Testis (tissue), 2 donors: ENCODE results near the gene FAM20C.

Experiments
- POLR2A ChIP-seq: fragments of 450-650 bp; IDR thresholded peaks from one replicate; pipeline ENCODE4 v1.6.1; 2017; ENCODE audit warnings: antibody characterized with exemption, mild to moderate bottlenecking, moderate library complexity
- TF ChIP-seq, protein P1 (sequence below), 3 experiments: fragments of 450-650 bp in 2 of 3; fragments of 200-600 bp in 1 of 3; sonication (generic) in 1 of 3; IDR thresholded peaks; one replicate each; pipeline ENCODE4 v1.5.1; 2016 to 2019; ENCODE audit warnings: antibody characterized with exemption in 3 of 3, mild to moderate bottlenecking in 2 of 3, moderate library complexity in 1 of 3

DNA sequence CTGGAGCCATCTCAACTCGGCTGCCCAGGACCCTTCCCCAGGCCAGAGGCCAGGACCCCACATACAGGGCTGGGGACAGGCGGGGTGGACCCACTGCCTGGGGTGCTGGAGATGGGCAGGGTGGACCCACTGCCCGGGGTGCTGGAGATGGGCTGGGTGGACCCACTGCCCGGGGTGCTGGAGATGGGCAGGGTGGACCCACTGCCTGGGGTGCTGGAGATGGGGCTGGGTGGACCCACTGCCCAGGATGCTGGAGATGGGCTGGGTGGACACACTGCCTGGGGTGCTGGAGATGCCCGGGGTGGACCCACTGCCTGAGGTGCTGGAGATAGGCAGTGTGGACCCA lies 65.2 kb downstream of the FAM20C start:
- TF ChIP-seq, protein P1, sequence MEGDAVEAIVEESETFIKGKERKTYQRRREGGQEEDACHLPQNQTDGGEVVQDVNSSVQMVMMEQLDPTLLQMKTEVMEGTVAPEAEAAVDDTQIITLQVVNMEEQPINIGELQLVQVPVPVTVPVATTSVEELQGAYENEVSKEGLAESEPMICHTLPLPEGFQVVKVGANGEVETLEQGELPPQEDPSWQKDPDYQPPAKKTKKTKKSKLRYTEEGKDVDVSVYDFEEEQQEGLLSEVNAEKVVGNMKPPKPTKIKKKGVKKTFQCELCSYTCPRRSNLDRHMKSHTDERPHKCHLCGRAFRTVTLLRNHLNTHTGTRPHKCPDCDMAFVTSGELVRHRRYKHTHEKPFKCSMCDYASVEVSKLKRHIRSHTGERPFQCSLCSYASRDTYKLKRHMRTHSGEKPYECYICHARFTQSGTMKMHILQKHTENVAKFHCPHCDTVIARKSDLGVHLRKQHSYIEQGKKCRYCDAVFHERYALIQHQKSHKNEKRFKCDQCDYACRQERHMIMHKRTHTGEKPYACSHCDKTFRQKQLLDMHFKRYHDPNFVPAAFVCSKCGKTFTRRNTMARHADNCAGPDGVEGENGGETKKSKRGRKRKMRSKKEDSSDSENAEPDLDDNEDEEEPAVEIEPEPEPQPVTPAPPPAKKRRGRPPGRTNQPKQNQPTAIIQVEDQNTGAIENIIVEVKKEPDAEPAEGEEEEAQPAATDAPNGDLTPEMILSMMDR (IDR thresholded peaks at IDR 0.05), result no peak
- no peak for TF ChIP-seq POLR2A
